T-helper 9 cell (primary cell): Measurements from ENCODE around the gene CSNK1G1.

Experiments
- DNase-seq: peaks from one replicate; pipeline ENCODE4 v3.0.0-alpha.2; 2020

Gene CSNK1G1

GRCh38 chr15:64151727-64152506 lies 204.1 kb downstream of the CSNK1G1 start, which contains the start of gene SNX22:
Gene SNX22 (plus strand): TSS chr15:64151731. CDS start chr15:64151776, 45 bp downstream.
- DNase-seq, result peak; percentile 26

- no peak for DNase-seq
These were observed 205.9 kb downstream of the CSNK1G1 start for GRCh38 chr15:64149893-64150578.

- no peak for DNase-seq
These were observed 206.5 kb downstream of the CSNK1G1 start for GRCh38 chr15:64149424-64149823.

DNA sequence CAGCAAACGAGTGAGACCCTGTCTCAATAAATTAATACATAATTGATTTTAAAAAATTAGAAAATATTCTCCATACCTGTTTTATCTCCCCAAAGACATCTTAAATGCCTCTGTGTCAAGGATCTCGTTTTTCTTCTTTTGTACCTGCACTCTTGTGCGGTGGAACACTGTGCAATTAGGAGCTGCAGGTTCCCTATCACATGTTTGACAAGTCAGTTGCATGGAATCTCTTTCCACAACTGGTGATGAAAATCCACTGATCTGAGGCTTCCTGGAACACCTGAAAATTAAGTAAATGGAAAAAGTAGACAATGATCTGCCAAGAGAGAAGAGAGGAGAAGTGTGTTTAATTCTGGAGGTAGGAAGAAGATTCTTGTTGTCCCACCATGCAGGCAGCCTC lies 207.4 kb downstream of the CSNK1G1 start:
- DNase-seq, result no peak

GRCh38 chr15:64148168-64148567 lies 207.8 kb downstream of the CSNK1G1 start:
- DNase-seq, result no peak

DNA sequence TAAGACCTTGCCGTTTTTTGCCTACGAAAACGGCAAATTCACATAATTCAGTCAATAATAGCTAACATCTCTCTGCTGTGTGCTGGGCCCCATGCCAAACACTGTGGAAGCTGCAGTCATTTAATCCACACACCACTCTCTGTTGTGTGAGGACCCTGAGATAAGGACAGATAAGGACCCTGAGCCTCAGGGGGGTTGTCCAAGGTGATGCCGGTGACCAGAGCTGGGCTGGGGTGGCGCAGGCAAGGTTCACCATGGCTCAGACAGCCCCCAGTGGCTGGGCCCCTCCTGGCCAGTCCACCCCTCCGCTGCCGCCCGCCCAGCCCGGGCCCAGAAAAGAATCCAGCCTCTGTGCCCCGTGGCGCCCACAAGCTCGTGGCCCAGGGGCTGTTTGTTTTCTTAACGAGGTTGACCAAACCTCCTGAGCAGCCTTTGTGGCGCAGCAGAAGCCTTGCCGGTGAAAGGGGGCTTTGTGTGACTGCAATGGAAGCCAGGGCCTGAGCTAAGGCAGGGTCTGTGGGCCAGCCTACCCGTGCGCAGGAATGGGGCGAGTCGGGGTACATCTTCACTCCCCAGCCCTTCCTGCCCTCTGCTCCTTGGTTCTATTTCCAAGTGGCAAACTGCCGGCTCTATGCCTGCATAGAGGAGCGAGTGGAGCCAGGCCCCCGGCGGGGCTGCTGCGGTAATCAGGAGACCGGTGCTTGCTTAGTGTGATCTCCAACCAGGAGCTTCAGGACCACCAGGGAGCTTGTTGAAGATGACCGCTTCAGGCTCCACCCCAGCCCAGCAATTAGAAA lies 208.9 kb downstream of the CSNK1G1 start:
- no peak for DNase-seq

DNA sequence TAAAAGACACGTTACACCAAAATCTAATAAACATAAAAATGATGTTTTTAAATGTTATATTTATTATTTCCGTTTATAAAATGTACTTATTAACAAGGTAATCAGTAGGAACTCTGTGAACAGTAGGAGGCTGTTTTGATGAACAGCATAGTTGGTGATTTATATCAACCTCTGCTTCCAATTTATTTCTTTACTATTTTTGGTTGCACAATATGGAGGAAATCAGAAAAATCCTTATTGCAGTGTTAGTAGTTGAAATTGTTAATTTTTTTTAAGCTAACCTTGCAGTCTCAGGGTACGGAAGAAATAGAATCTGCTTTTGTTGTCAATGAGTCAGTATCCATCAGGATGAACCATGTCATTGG lies 209.5 kb downstream of the CSNK1G1 start:
- DNase-seq, result no peak

GRCh38 chr15:64146041-64146440 lies 209.9 kb downstream of the CSNK1G1 start:
- DNase-seq, result no peak

GRCh38 chr15:64144565-64145281 lies 211.2 kb downstream of the CSNK1G1 start:
- DNase-seq, result no peak

DNA sequence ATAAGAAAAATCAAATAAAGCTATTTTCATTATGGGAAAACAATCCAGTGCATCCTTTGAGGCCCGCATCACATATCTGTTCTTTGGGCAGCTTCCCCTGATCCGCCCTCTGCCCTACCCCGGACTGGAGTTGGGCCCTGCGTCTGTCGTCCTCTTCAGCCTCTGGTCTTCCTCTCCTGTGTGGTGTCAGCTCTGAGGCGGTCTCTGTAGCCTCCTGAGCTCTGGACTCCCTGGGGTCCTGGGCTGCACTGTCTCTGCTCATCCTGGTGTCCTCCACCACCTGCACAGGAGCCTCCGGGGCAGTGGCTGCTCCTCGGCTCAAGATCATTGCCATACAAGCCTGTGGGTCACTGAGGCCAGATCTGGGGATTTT lies 211.8 kb downstream of the CSNK1G1 start:
- no peak for DNase-seq

DNA sequence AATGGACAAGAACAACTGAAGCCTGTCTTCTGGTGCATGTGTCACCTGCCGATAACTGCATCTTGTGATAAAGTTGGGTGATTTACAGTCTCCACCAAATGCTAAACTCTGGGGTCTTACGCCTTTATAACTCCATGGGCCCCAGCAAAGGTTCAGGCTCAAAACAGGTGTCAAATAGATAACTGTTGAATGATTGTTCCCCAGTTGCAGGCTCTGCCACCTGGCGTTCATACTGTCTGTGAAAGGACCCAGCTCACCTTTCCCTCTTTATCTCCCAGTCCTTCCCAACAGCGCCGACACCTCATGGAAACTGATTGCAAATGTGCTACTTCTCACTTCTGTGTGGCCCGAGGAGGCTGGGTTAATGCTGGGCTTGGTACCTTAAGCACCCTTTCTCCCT lies 212.7 kb downstream of the CSNK1G1 start:
- DNase-seq, result no peak

- DNase-seq, result no peak
These were observed 214.0 kb downstream of the CSNK1G1 start for GRCh38 chr15:64141798-64142512.

DNA sequence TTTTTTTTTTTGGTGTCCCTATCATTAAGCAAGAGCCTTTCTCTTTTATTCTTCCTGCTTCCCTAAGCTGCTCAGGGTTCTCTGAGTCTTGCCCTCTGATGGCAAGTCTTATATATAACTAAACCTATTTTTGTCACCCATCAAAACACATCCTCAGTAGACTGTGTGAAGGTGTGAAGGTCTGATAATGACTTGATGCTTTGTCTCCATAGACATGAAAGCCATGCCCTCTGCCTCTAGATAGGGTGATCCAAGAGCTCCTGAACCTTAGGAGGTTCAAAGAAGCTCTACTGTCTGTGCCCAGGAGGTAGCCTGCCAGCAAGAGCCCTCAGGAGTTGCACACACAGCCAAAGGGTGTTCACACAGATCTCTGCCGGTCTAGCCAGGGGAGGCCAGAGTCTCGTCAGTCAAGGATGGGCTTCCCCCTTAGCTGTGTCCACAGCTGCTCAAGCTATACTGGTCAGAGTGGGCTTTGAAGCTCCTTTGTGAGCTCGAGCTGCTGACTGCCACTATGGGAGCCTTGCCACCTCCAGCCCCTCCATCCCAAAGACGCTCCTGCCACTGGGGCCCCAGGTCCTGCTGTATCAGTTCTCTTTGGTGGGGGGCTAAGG lies 217.5 kb downstream of the CSNK1G1 start:
- no peak for DNase-seq

DNA sequence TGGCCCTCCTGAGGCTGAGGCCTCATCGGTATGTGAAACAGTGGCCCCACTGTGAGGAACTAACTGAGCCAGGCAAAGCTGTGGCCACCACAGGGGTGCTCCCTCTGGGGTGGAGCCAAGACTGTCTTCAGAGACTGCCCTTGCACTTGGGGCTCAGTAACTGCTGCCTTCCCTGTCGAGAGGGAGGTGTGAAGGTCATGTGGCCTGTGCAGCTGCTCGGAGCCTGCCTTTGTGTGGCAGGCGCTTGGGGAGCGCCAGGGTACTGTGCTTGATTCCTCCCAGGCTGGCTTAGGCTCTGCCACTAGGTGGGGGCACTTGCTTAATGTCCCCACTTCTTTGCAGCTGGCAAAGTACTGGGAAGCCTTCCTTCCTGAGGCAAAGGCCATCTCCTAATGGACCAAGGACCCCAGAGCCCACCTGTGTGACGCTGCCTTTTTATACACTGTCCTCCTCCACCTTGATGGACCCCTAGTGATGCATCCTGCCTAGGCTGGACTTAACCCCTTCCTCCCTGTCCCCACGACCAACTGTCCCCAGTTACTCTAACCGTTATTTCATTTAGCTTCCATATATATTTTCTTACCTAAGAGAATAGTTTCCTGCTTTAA lies 218.6 kb downstream of the CSNK1G1 start:
- no peak for DNase-seq

DNA sequence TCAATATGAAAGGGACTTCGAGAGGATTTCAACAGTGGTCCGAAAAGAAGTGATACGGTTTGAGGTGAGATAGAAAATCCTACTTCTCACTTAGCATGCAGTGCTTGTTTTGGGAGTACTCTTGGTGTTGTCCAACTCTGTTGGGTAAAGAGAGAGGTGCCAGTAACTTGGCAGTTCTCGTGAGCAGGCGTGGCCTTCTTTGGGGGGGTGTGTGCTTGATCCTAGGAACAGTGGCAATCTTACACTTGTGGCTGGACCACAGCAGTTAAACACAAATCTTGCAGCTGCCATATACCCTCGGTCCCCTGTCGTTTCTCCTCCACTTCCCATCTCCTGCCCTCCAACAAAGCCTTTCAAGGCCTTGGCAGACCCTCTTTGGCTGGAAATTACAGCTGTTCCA lies 219.6 kb downstream of the CSNK1G1 start:
- DNase-seq, result no peak

- no peak for DNase-seq
These were observed 221.6 kb downstream of the CSNK1G1 start for GRCh38 chr15:64134345-64134829.

- DNase-seq, result no peak
These were observed 222.2 kb downstream of the CSNK1G1 start for GRCh38 chr15:64133623-64134344.

GRCh38 chr15:64132217-64132616 lies 223.8 kb downstream of the CSNK1G1 start:
- DNase-seq, result no peak

- DNase-seq, result no peak
These were observed 224.4 kb downstream of the CSNK1G1 start for GRCh38 chr15:64131547-64131946.

DNA sequence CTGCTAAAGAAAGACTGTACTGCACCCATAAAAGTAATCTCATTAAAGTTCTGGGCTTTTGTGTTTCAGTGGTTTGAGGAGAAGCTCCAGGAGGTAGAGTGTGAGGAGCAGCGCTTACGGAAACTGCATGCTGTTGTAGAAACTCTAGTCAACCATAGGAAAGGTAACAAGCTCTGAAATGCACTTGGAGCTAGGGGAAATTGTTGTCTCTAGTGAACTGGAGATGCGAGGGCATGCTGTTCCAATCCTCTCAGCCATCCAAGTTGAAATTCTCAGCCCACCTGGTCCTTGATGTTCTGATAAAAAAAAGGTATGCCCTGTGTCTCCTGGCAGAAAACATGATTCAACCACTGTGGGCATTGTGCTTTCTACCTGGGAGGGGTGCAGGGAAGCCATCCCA lies 225.8 kb downstream of the CSNK1G1 start:
- DNase-seq, result no peak
